A549 (cell line): ENCODE results near the gene MTHFD2L. TPM values are rescaled to one million over a fixed set of nuclear protein-coding genes. Genes with fewer than 3 reads are reported as not detected.

ENCODE experiments used
- ATAC-seq, 2 experiments: fragments of 200-7000 bp in 1 of 2; fragments of >200 bp in 1 of 2; cut with Nextera tagmentation in 1 of 2; cut with Tn5 transposase in 1 of 2; 3 replicates each; pipeline versions ENCODE4 v1.8.0 to v1.9.1; 2018 to 2020; ENCODE audit warnings: mild to moderate bottlenecking in 1 of 2, moderate library complexity in 1 of 2
- CTCF ChIA-PET: fragments of 300-600 bp; sonication (Branson Sonifier 250); formaldehyde crosslinking; extraction: SDS; loops from one replicate; lab custom pipeline; 2021; ENCODE audit warnings: antibody characterized with exemption, inconsistent platforms; lab: Yijun Ruan, JAX
- POLR2A ChIA-PET: fragments of 350-600 bp; formaldehyde crosslinking; extraction: SDS; loops from one replicate; lab custom pipeline; 2021; ENCODE audit warnings: antibody characterized with exemption, inconsistent platforms; lab: Yijun Ruan, JAX
- DNase-seq, 2 experiments: peaks; one replicate each; pipeline versions ENCODE4 v3.0.0 to v3.0.0-alpha.2; 2011 to 2016; ENCODE audit warnings: low read depth in 1 of 2, low spot score in 1 of 2
- FAIRE-seq: peaks from 2 replicates; lab custom pipeline; 2011; peaks lifted over from hg19 to GRCh38; lab: Jason Lieb, UNC
- H3K27ac ChIP-seq, 2 experiments: fragments of >200 bp; sonication (Bioruptor Twin); formaldehyde crosslinking; 3 replicates each; pipeline ENCODE4 v1.5.1; 2016 to 2017
- H3K4me1 ChIP-seq: fragments of >200 bp; sonication (Bioruptor Twin); formaldehyde crosslinking; 3 replicates; pipeline ENCODE4 v1.6.1; 2016
- H3K4me2 ChIP-seq: fragments of >200 bp; sonication (Bioruptor Twin); formaldehyde crosslinking; 3 replicates; pipeline ENCODE4 v1.6.1; 2016
- H3K4me3 ChIP-seq: fragments of >200 bp; sonication (Bioruptor Twin); formaldehyde crosslinking; 3 replicates; pipeline ENCODE4 v1.5.1; 2016
- H3K9me3 ChIP-seq: fragments of >200 bp; sonication (Bioruptor Twin); formaldehyde crosslinking; 3 replicates; pipeline ENCODE4 v1.6.1; 2016
- CBX2 ChIP-seq: fragments of 200-600 bp; sonication (generic); IDR thresholded peaks from 2 replicates; pipeline ENCODE4 v1.6.1; 2016; ENCODE audit warnings: low read depth, mild to moderate bottlenecking, borderline replicate concordance
- EHF ChIP-seq: fragments of 250-450 bp; sonication (Bioruptor Pico); IDR thresholded peaks from 2 replicates; pipeline ENCODE4 v1.5.0; 2020; ENCODE audit warnings: mild to moderate bottlenecking
- EHMT2 ChIP-seq: fragments of 200-600 bp; sonication (generic); IDR thresholded peaks from 2 replicates; pipeline ENCODE4 v1.6.1; 2016; ENCODE audit warnings: antibody characterized with exemption, low read depth, mild to moderate bottlenecking, moderate library complexity
- EP300 ChIP-seq, 2 experiments: fragments of >200 bp; sonication (Bioruptor Twin); formaldehyde crosslinking; IDR thresholded peaks; 2 replicates in 1 of 2; 3 replicates in 1 of 2; pipeline ENCODE4 v1.6.1; 2016 to 2017
- FOXS1 ChIP-seq: fragments of 250-450 bp; sonication (Bioruptor Pico); IDR thresholded peaks from 2 replicates; pipeline ENCODE4 v1.5.0; 2020; ENCODE audit warnings: mild to moderate bottlenecking, moderate library complexity
- JUN ChIP-seq, 2 experiments: fragments of >200 bp; sonication (Bioruptor Twin); formaldehyde crosslinking; IDR thresholded peaks; 2 replicates in 1 of 2; 3 replicates in 1 of 2; pipeline ENCODE4 v1.6.1; 2016 to 2017
- MAFK ChIP-seq: fragments of 450-650 bp; IDR thresholded peaks from 2 replicates; pipeline ENCODE4 v1.6.1; 2014; ENCODE audit not compliant: partially characterized antibody
- PHF8 ChIP-seq: fragments of 200-600 bp; sonication (generic); IDR thresholded peaks from 2 replicates; pipeline ENCODE4 v1.6.1; 2016; ENCODE audit warnings: low read depth, mild to moderate bottlenecking, antibody characterized with exemption, moderate library complexity, borderline replicate concordance
- RAD21 ChIP-seq, 2 experiments: fragments of >200 bp in 1 of 2; sonication (Bioruptor Twin) in 1 of 2; formaldehyde crosslinking in 1 of 2; IDR thresholded peaks in 1 of 2; conservative IDR thresholded peaks in 1 of 2; 2 replicates in 1 of 2; 3 replicates in 1 of 2; pipeline ENCODE4 v1.6.1; 2012 to 2018; ENCODE audit warnings: inconsistent platforms in 1 of 2
- RCOR1 ChIP-seq: fragments of 150-350 bp; IDR thresholded peaks from 2 replicates; pipeline ENCODE4 v1.6.1; 2014; ENCODE audit warnings: antibody characterized with exemption, low read length, low read depth
- SMC3 ChIP-seq: fragments of >200 bp; sonication (Bioruptor Twin); formaldehyde crosslinking; IDR thresholded peaks from 3 replicates; pipeline ENCODE4 v1.6.1; 2018; ENCODE audit warnings: inconsistent platforms
- ZSCAN20 ChIP-seq: fragments of 250-450 bp; sonication (Bioruptor Pico); IDR thresholded peaks from 2 replicates; pipeline ENCODE4 v1.8.0; 2022; ENCODE audit warnings: mild to moderate bottlenecking, moderate library complexity
- WGBS: methylation state at CpG from one replicate; pipeline ENCODE4 v1.1.6; 2017; ENCODE audit errors: missing lambda C conversion rate; 5-methylcytosine and 5-hydroxymethylcytosine counted together
- polyA plus RNA-seq, 4 experiments: library from polyadenylated mRNA; depleted of rRNA in 3 of 4; stranded (reverse); fragments of >200 nt; fragmentation: RNase III in 1 of 4; extraction: RNeasy Plus Mini Kit Qiagen cat#74134 plus additional on column Dnase treatment in 1 of 4; gene quantifications; 2 replicates in 3 of 4; 3 replicates in 1 of 4; pipeline ENCODE4 v1.2.3, GENCODE V29; 2011 to 2017
- TF ChIP-seq, protein P1 (sequence below): IDR thresholded peaks from 2 replicates; pipeline ENCODE4 v1.6.1; 2012
- TF ChIP-seq, protein P2 (sequence below): IDR thresholded peaks from 2 replicates; pipeline ENCODE4 v1.6.1; 2012; ENCODE audit warnings: low read depth, borderline replicate concordance
- TF ChIP-seq, protein P3 (sequence below): fragments of >200 bp; sonication (Bioruptor Twin); formaldehyde crosslinking; IDR thresholded peaks from 3 replicates; pipeline ENCODE4 v1.6.1; 2016
- TF ChIP-seq, protein P4 (sequence below): fragments of >200 bp; sonication (Bioruptor Twin); formaldehyde crosslinking; IDR thresholded peaks from 3 replicates; pipeline ENCODE4 v1.5.1; 2016
- TF ChIP-seq, protein P5 (sequence below): fragments of >200 bp; sonication (Bioruptor Twin); formaldehyde crosslinking; IDR thresholded peaks from 2 replicates; pipeline ENCODE4 v1.6.1; 2016

The MTHFD2L gene
- polyA plus RNA-seq, 2 of the 4 experiments (the other 2 are of a cell fraction) = 8.5 to 19.3 TPM

DNA sequence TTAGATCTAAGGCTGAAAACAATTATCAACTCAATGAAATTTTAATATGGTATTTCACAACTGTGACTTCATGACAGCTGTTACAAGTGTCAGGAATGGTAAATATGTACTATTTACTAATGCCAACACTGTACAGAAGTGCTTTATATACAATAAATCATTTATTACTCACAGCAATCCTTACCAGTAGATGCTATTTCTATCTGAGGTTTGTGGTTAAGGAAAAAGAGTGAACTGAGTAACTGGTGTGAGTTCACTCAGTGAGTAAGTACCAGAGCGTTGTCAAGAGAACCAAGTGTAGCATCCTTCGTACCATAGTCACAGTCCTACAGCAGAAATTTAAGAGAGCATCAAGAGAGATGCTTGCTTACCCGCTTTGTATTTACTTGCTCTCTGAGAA is 23.3 kb downstream of the MTHFD2L start:
- Histone ChIP-seq H3K4me1 (no peaks in the 10 kb centered on the region), H3K4me3 (no peak overlapping the region), H3K27ac (no peak overlapping the region), H3K9me3 (no peaks in the 10 kb centered on the region), H3K4me2 (no peak overlapping the region)
- ATAC-seq (no peak), FAIRE-seq (no peak)
- CTCF ChIA-PET = no interaction called here
- POLR2A ChIA-PET = no interaction called here
- TF ChIP-seq, protein P1, sequence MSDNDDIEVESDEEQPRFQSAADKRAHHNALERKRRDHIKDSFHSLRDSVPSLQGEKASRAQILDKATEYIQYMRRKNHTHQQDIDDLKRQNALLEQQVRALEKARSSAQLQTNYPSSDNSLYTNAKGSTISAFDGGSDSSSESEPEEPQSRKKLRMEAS = no peak
- no peak for TF ChIP-seq FOXS1 (CRISPR knock-in tag)
- TF ChIP-seq EHMT2 = no peak
- TF ChIP-seq, protein P2, sequence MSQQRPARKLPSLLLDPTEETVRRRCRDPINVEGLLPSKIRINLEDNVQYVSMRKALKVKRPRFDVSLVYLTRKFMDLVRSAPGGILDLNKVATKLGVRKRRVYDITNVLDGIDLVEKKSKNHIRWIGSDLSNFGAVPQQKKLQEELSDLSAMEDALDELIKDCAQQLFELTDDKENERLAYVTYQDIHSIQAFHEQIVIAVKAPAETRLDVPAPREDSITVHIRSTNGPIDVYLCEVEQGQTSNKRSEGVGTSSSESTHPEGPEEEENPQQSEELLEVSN = no peak
- no peak for TF ChIP-seq RAD21 (conservative IDR thresholded peaks at IDR 0.05 in 1 of 2, IDR thresholded peaks at IDR 0.05 in 1 of 2)
- TF ChIP-seq EP300 (IDR thresholded peaks at IDR 0.05) = no peak
- TF ChIP-seq, protein P3, sequence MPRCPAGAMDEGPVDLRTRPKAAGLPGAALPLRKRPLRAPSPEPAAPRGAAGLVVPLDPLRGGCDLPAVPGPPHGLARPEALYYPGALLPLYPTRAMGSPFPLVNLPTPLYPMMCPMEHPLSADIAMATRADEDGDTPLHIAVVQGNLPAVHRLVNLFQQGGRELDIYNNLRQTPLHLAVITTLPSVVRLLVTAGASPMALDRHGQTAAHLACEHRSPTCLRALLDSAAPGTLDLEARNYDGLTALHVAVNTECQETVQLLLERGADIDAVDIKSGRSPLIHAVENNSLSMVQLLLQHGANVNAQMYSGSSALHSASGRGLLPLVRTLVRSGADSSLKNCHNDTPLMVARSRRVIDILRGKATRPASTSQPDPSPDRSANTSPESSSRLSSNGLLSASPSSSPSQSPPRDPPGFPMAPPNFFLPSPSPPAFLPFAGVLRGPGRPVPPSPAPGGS = no peak
- TF ChIP-seq JUN (IDR thresholded peaks at IDR 0.05) = no peak
- TF ChIP-seq, all 56 proteins: peak for 0
- WGBS = 94% methylated on average over 3 of the region's 3 CpGs
- no peak for DNase-seq

DNA sequence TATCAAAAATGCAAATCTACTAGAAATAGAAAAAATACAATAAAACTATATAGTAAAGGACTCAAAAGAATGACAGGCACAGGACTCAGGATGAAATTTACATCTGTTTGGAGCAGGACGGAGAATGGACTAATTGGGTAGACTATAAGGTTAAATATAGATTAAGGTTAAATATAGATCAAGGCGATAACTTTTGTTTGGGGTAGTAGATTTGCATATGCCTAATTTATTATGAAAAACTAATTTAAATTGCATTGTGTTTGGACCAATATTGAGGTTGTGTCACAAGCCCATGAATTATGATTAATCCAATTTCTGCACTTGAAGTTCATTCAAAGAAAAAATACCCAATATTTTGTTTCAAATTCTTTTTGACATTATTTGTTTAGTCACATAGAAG is 31.0 kb downstream of the MTHFD2L start:
- 92% methylated on average over 2 of the region's 2 CpGs for WGBS
- H3K27ac ChIP-seq = no peak overlapping the region

DNA sequence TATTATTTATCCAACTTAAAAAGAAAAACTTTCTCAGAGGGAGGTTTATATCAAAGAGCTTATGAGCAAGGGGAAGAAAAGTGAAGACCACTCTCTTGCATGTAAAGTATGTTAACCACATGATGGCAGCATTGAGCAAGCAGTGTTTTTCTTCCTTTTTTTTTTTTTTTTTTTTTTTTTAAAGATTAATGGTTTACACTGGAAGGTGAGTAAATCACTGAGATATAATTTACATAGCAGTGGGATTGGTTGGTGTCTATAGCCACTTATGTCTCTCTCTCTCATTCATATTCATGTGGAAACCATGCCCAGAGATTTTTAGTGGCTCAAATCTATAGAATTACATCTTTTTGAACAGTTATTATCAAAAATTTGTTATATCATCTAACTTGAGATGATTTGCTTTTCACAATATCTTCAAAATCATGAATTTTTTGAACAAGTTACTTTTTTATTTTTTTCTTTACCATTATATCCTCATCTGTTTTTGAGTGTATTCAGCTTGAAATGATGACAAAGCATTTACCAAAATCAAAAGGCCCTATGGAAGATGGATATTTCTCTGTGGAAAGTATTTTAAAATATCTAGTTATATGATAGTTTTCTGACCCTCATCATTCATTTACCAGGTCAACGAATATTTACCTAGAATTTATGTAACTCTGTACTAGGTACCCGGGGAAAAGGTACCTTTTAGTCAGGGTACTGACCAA is 31.6 kb downstream of the MTHFD2L start:
- H3K4me2 ChIP-seq = no peak overlapping the region
- CTCF ChIA-PET = interaction anchor here (0.6 to 3.2 kb wide), 20 partner anchors 9 to 1659 kb away, joined by 3 to 14 read pairs (median 4); no protein-coding TSS in a partner anchor
- ATAC-seq (peak in 1 of 2 experiments; percentile 68; a peak in 3 of 6 replicates), DNase-seq (peak; percentile 32 to 69), FAIRE-seq (no peak)
- WGBS = 32% methylated on average over 2 of the region's 2 CpGs
- H3K27ac ChIP-seq = no peak overlapping the region; a peak in 1 of 6 replicates
- H3K4me3 ChIP-seq = no peak overlapping the region
- POLR2A ChIA-PET = interaction anchor here (0.6 kb wide), 1 partner anchor 55 kb away, joined by 3 read pairs; no protein-coding TSS in a partner anchor
- TF ChIP-seq, protein P4, sequence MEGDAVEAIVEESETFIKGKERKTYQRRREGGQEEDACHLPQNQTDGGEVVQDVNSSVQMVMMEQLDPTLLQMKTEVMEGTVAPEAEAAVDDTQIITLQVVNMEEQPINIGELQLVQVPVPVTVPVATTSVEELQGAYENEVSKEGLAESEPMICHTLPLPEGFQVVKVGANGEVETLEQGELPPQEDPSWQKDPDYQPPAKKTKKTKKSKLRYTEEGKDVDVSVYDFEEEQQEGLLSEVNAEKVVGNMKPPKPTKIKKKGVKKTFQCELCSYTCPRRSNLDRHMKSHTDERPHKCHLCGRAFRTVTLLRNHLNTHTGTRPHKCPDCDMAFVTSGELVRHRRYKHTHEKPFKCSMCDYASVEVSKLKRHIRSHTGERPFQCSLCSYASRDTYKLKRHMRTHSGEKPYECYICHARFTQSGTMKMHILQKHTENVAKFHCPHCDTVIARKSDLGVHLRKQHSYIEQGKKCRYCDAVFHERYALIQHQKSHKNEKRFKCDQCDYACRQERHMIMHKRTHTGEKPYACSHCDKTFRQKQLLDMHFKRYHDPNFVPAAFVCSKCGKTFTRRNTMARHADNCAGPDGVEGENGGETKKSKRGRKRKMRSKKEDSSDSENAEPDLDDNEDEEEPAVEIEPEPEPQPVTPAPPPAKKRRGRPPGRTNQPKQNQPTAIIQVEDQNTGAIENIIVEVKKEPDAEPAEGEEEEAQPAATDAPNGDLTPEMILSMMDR = peak; percentile 72
- TF ChIP-seq EHF = no peak
- peak; percentile 72 to 73 for TF ChIP-seq RAD21 (conservative IDR thresholded peaks at IDR 0.05 in 1 of 2, IDR thresholded peaks at IDR 0.05 in 1 of 2)
- peak; percentile 77 for TF ChIP-seq SMC3
- peak; percentile 46 for TF ChIP-seq MAFK
- peaks cover 12% of the 10 kb centered on the region for H3K4me1 ChIP-seq
- no peaks in the 10 kb centered on the region for H3K9me3 ChIP-seq

More for the DNA sequence above, 31.0 kb downstream of the MTHFD2L start:
- ChIA-PET POLR2A (interaction anchor here (0.6 kb wide), 1 partner anchor 54 kb away, joined by 3 read pairs; no protein-coding TSS in a partner anchor), CTCF (interaction anchor here (0.6 to 3.2 kb wide), 21 partner anchors 9 to 1659 kb away, joined by 3 to 14 read pairs (median 4); no protein-coding TSS in a partner anchor)
- Histone ChIP-seq H3K9me3 (no peaks in the 10 kb centered on the region), H3K4me2 (no peak overlapping the region), H3K4me1 (peaks cover 12% of the 10 kb centered on the region), H3K4me3 (no peak overlapping the region)
- no peak for TF ChIP-seq CBX2
- TF ChIP-seq, protein P5, sequence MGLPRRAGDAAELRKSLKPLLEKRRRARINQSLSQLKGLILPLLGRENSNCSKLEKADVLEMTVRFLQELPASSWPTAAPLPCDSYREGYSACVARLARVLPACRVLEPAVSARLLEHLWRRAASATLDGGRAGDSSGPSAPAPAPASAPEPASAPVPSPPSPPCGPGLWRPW = no peak
- no peak for TF ChIP-seq RCOR1
- TF ChIP-seq FOXS1 (CRISPR knock-in tag) = no peak
- no peak for TF ChIP-seq ZSCAN20 (CRISPR knock-in tag)
- no peak for TF ChIP-seq PHF8
- DNase-seq (no peak), ATAC-seq (no peak), FAIRE-seq (no peak)
